ENCODE results near the gene DOCK10.

DNA sequence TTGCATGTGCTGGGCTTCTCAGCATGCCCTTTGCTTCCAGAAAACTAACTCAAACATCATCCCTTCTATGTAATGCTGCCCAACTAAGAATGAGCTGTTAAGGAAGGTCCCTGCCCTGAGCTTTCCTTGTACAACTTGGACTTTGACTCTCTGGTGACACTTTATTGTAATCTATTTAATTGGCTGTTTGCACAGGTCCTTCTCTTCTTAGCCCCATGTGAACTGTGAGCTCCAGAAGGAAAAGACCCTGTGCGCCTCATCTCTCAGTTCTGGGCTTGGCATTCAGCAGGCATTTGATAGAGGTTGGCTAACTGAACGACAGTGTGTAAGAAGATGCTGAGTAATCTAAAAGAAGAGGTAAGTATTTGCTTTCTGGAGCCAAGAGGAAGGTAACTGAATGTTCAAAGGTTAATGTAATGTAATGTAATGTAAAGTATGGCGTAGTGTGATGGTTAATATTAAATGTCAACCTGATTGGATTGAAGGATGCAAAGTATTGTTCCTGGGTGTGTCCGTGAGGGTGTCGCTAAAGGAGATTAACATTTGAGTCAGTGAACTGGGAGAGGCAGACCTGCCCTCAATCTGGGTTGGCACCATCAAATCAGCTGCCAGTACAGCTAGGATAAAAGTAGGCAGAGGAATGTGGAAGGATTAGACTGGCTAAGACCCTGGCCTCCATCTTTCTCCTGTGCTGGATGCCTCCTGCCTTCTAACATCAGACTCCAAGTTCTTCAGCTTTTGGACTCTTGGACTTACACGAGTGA, 265.3 kb downstream of the DOCK10 start:
- no peak for TF ChIP-seq EZH2 (IDR thresholded peaks at IDR 0.05; ENCODE audit: borderline replicate concordance, low read depth, low read length, severe bottlenecking)
- TF ChIP-seq, protein P1, sequence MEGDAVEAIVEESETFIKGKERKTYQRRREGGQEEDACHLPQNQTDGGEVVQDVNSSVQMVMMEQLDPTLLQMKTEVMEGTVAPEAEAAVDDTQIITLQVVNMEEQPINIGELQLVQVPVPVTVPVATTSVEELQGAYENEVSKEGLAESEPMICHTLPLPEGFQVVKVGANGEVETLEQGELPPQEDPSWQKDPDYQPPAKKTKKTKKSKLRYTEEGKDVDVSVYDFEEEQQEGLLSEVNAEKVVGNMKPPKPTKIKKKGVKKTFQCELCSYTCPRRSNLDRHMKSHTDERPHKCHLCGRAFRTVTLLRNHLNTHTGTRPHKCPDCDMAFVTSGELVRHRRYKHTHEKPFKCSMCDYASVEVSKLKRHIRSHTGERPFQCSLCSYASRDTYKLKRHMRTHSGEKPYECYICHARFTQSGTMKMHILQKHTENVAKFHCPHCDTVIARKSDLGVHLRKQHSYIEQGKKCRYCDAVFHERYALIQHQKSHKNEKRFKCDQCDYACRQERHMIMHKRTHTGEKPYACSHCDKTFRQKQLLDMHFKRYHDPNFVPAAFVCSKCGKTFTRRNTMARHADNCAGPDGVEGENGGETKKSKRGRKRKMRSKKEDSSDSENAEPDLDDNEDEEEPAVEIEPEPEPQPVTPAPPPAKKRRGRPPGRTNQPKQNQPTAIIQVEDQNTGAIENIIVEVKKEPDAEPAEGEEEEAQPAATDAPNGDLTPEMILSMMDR (IDR thresholded peaks at IDR 0.05; ENCODE audit: extremely low read depth in 1 of 2, insufficient read depth in 1 of 2, low read depth in 1 of 2, low read length in 2 of 2), result no peak
- no peak for TF ChIP-seq MAX (IDR thresholded peaks at IDR 0.05; ENCODE audit: insufficient read depth, insufficient read length)
- no peak for TF ChIP-seq FOS (IDR thresholded peaks at IDR 0.05; ENCODE audit: borderline replicate concordance, insufficient read depth, low read length)
